ENCODE measurements around the gene COX19.
A peak's percentile ranks its signal among the peaks of the same experiment; 100 is the strongest.

Gene COX19

DNA sequence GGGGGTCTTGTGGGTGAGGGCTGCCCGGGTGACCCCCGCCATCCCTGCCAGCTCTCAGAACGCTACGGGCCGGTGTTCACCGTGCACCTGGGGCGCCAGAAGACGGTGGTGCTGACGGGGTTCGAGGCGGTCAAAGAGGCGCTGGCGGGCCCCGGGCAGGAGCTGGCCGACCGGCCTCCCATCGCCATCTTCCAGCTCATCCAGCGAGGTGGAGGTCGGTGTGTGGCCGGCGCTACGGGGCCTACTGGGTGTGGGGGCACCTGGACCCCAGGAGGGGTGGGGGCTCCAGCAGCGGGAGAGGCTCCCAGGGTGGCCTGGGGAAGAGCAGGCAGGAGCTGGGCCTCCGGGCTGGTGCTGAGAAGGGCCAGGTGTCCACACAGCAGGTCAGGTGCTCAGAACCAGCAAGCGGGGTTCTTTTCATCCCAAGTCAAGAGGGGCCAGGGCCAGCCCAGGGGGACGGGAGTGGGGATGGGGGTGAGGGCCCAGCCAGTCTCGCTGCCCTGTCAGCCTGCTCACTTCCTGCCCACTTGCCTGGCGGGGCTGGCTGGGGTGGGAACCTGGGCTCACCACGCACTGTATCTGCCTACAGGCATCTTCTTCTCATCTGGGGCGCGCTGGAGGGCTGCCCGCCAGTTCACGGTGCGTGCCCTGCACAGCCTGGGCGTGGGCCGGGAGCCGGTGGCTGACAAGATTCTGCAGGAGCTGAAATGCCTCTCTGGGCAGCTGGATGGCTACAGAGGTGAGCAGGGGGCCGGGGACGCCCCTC, 9.2 kb upstream of the COX19 start:
- DNase-seq (ENCODE audit: low read depth): no peak
- no peak overlapping the region for H3K4me3 ChIP-seq (ENCODE audit: low read length)
- TF ChIP-seq, protein P1, sequence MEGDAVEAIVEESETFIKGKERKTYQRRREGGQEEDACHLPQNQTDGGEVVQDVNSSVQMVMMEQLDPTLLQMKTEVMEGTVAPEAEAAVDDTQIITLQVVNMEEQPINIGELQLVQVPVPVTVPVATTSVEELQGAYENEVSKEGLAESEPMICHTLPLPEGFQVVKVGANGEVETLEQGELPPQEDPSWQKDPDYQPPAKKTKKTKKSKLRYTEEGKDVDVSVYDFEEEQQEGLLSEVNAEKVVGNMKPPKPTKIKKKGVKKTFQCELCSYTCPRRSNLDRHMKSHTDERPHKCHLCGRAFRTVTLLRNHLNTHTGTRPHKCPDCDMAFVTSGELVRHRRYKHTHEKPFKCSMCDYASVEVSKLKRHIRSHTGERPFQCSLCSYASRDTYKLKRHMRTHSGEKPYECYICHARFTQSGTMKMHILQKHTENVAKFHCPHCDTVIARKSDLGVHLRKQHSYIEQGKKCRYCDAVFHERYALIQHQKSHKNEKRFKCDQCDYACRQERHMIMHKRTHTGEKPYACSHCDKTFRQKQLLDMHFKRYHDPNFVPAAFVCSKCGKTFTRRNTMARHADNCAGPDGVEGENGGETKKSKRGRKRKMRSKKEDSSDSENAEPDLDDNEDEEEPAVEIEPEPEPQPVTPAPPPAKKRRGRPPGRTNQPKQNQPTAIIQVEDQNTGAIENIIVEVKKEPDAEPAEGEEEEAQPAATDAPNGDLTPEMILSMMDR (IDR thresholded peaks at IDR 0.05; ENCODE audit: insufficient read depth, low read depth, low read length, missing control alignments): no peak

DNA sequence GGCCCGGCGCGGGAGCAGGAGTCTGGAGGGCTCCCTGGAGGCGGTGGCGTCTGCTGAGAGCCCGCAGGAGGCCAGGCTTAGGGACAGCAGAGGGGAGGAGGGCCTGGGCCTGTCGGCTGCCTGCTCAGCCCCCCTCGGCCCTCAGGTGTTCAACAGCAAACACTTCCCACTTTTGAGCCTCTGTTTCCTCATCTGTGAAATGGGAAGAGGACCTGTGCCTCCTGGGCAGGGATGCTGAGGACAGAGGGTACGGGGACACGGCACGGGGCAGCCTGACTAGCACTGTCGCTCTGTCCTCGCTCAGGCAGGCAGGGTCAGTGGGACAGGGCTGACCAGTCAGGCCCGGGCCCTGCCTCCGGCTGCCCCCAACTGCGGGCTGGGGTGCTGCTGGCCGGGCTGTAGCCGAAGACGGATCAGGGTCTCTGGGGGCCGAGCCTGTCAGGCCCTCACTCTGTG, 8.3 kb upstream of the COX19 start:
- peak overlapping the region; percentile 43 for H3K4me3 ChIP-seq (ENCODE audit: low read length)
- no peak for DNase-seq (ENCODE audit: low read depth)
- TF ChIP-seq, protein P1 (IDR thresholded peaks at IDR 0.05; ENCODE audit: insufficient read depth, low read depth, low read length, missing control alignments): no peak

DNA sequence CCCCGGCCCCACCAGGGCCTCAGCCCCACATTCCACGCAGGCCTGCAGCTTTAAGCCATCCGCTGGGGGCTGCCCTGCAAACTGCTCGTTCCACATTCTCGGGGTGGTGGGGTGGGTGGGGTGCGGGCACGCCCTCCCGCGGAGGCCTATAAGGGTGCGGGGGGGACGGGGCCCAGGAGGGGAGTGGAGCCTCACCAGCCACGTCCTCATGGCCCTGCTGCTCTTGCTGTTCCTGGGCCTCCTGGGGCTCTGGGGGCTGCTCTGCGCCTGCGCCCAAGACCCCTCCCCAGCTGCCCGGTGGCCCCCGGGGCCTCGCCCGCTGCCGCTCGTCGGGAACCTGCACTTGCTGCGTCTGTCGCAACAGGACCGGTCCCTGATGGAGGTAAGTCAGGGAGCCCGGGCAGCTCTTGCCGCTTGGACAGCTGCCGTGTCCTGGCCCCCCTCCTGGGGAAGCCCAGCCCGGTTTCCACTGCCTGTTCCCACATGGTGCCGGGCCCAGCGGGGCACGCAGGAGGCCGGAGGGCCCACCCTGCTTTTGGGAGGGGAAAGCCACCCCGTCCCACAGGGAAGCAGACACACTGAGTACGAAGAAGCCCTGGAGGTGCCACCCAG, 7.8 kb upstream of the COX19 start, which contains the start of gene CYP2W1:
Gene CYP2W1 (plus strand): TSS at position 178 of the 612 bp plus-strand sequence. CDS start 31 bp downstream, at position 209.
- no peak for DNase-seq (ENCODE audit: low read depth)
- TF ChIP-seq, protein P1 (IDR thresholded peaks at IDR 0.05; ENCODE audit: insufficient read depth, low read depth, low read length, missing control alignments): no peak
- H3K4me3 ChIP-seq (ENCODE audit: low read length): peak within 1 kb of the TSS; percentile 43

DNA sequence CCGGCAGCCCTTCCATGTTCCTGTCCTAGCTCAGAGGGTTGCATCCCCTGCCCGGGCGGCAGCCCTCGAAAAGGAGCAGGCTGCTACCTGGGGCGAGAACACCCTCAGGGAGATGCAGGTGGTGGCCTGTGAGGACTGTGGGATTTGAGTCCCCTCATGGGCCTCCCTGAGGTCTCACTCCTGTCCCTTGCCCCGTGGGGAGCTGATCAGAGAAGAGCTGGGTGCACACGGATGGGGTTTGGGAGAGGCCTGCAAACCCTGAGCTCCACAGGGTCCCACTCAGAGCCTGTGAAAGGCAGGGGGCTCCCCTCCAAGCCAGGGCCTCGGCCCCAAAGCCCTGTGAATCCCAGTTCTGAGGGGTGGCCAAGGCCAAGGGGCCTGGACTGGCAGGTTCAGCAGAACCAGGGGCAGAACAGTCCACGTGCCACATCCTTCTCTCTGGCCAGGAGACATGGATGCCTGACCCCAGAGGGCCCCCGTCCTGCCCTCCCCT, 7.2 kb upstream of the COX19 start:
- TF ChIP-seq, protein P1 (IDR thresholded peaks at IDR 0.05; ENCODE audit: insufficient read depth, low read depth, low read length, missing control alignments): no peak
- DNase-seq (ENCODE audit: low read depth): no peak
- H3K4me3 ChIP-seq (ENCODE audit: low read length): no peak overlapping the region

DNA sequence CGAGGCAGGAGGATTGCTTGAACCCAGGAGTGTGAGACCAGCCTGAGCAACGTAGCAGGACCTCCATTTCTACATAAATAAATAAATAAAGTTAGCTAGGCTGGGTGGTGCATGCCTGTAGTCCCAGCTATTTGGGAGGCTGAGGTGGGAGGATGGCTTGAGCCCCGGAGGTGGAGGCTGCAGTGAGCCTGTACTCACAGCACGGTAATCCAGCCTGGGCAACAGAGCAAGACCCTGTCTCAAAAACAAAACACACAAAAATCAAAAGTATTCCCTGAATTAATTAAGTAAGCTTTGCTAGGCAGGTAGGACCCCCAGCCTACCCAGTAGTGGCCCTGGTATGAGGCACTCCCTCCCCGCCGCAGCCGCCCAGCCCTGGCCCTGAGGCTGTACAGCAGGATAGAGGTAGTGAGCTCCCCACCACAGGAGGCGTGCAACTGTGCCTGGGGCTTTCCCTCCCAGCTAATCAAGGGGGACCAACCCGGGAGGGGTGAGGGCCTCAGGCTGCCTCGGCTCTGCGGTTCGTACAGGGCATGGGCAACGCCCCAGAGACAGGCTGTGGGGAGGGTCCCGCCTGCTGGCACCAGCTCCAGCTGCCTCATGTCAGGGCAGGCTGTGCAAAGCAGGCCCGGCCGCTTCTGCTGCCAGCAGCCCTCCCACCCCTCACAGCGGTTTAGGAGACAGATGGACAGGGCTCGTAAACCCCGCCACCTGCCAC, 6.6 kb upstream of the COX19 start:
- TF ChIP-seq, protein P1 (IDR thresholded peaks at IDR 0.05; ENCODE audit: insufficient read depth, low read depth, low read length, missing control alignments): no peak
- no peak overlapping the region for H3K4me3 ChIP-seq (ENCODE audit: low read length)
- DNase-seq (ENCODE audit: low read depth): peak; percentile 64

DNA sequence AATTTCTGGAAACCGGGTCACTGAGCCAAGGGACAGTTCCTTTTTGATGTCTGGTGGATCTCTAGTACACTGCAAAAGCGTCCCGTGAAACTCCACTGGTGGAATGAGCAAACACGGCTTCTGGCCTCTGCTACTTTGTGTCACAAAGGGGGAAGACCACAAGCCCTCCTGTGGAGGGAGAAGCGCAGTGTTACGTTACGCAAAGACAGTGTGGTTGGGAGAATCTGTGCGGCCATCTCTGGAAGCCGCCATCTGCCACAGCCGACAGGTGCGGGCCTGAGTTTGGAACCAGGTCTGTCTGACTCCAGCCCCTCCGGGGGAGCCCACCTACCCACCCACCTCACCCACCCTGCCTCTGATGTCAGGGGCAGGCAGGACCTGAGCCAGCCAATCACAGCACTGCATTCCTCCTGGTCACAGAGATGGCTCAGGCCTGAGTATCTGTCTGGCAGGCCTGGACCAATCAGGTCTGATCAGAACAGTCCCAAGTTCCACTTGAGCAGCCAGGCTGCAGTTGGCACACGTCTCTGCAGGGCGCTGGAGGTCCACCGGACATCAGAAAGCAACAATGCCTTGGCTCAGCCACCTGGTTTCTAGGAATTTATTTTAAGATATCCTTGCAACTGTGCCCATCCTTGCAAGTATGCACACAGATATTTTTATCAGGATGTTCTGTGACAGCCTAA, 4.7 kb upstream of the COX19 start:
- peak; percentile 27 for DNase-seq (ENCODE audit: low read depth)
- no peak overlapping the region for H3K4me3 ChIP-seq (ENCODE audit: low read length)
- TF ChIP-seq, protein P1 (IDR thresholded peaks at IDR 0.05; ENCODE audit: insufficient read depth, low read depth, low read length, missing control alignments): no peak

All from epithelial cell of esophagus (primary cell).